Measurements from ENCODE around the gene CYB5B.
"Not testable (repeated sequence)": the region's sequence is repeated elsewhere in the genome, so short reads cannot be mapped to it uniquely, and the experiment has no call there.

CYB5B gene

GRCh38 chr16:69413045-69413664 lies 11.3 kb upstream of the CYB5B start:
- TF ChIP-seq CTCF (IDR thresholded peaks at IDR 0.05; ENCODE audit: control insufficient read depth, insufficient read depth, low read depth, low read length, missing control alignments): no peak
- no peak for DNase-seq (ENCODE audit: low read depth)
- H3K4me3 ChIP-seq (ENCODE audit: control insufficient read depth, low read depth, low read length): no peak overlapping the region

- no peak for TF ChIP-seq CTCF (IDR thresholded peaks at IDR 0.05; ENCODE audit: control insufficient read depth, insufficient read depth, low read depth, low read length, missing control alignments)
- DNase-seq (ENCODE audit: low read depth): no peak
- H3K4me3 ChIP-seq (ENCODE audit: control insufficient read depth, low read depth, low read length): no peak overlapping the region
Measured at GRCh38 chr16:69417520-69418199, 6.8 kb upstream of the CYB5B start.

- DNase-seq (ENCODE audit: low read depth): no peak
- TF ChIP-seq CTCF (IDR thresholded peaks at IDR 0.05; ENCODE audit: control insufficient read depth, insufficient read depth, low read depth, low read length, missing control alignments): no peak
- no peak overlapping the region for H3K4me3 ChIP-seq (ENCODE audit: control insufficient read depth, low read depth, low read length)
Measured at GRCh38 chr16:69419956-69420355, 4.5 kb upstream of the CYB5B start.

GRCh38 chr16:69423189-69423588 lies 1.2 kb upstream of the CYB5B start:
- DNase-seq (ENCODE audit: low read depth): no peak
- H3K4me3 ChIP-seq (ENCODE audit: control insufficient read depth, low read depth, low read length): no peak overlapping the region
- TF ChIP-seq CTCF (IDR thresholded peaks at IDR 0.05; ENCODE audit: control insufficient read depth, insufficient read depth, low read depth, low read length, missing control alignments): no peak

- DNase-seq (ENCODE audit: low read depth): no peak
- no peak for TF ChIP-seq CTCF (IDR thresholded peaks at IDR 0.05; ENCODE audit: control insufficient read depth, insufficient read depth, low read depth, low read length, missing control alignments)
- peak overlapping the region; percentile 75 for H3K4me3 ChIP-seq (ENCODE audit: control insufficient read depth, low read depth, low read length)
Measured at GRCh38 chr16:69424935-69425784, 741 bp downstream of the CYB5B start.

GRCh38 chr16:69428652-69429051 lies 4.2 kb downstream of the CYB5B start:
- H3K4me3 ChIP-seq (ENCODE audit: control insufficient read depth, low read depth, low read length): no peak overlapping the region
- DNase-seq (ENCODE audit: low read depth): no peak
- TF ChIP-seq CTCF (IDR thresholded peaks at IDR 0.05; ENCODE audit: control insufficient read depth, insufficient read depth, low read depth, low read length, missing control alignments): no peak

GRCh38 chr16:69429058-69429640 lies 4.7 kb downstream of the CYB5B start:
- DNase-seq (ENCODE audit: low read depth); H3K4me3 ChIP-seq (ENCODE audit: control insufficient read depth, low read depth, low read length): not testable (repeated sequence)
